Measurements from ENCODE around the gene ZNF629.
"Not testable (repeated sequence)": the region's sequence is repeated elsewhere in the genome, so short reads cannot be mapped to it uniquely, and the experiment has no call there.

GRCh38 chr16:30821441-30821840, 34.4 kb upstream of the ZNF629 start:
- TF ChIP-seq CTCF (IDR thresholded peaks at IDR 0.05; ENCODE audit: poor library complexity); EZH2phosphoT487 (IDR thresholded peaks at IDR 0.05; ENCODE audit: low read depth, severe bottlenecking, unreplicated experiment); EZH2 (IDR thresholded peaks at IDR 0.05; ENCODE audit: borderline replicate concordance): not testable (repeated sequence)
